CMK (cell line): ENCODE data around the gene GOLGA6A.
"Not testable (repeated sequence)": the region's sequence is repeated elsewhere in the genome, so short reads cannot be mapped to it uniquely, and the experiment has no call there.

Experiments
- DNase-seq: peaks from one replicate; pipeline ENCODE4 v3.0.0-alpha.2; 2010; ENCODE audit warnings: low read depth

GOLGA6A gene

GRCh38 chr15:74108111-74108510 lies 25.8 kb upstream of the GOLGA6A start:
- no peak for DNase-seq

- DNase-seq: peak; percentile 78
Measured at GRCh38 chr15:74099963-74100733, 17.8 kb upstream of the GOLGA6A start.

GRCh38 chr15:74096753-74097474 lies 14.6 kb upstream of the GOLGA6A start:
- DNase-seq: not testable (repeated sequence)

GRCh38 chr15:74095610-74096009 lies 13.3 kb upstream of the GOLGA6A start:
- not testable (repeated sequence) for DNase-seq

- DNase-seq: not testable (repeated sequence)
Measured at GRCh38 chr15:74094567-74094966, 12.2 kb upstream of the GOLGA6A start.

GRCh38 chr15:74075781-74076180 lies 6.6 kb downstream of the GOLGA6A start:
- DNase-seq: not testable (repeated sequence)

GRCh38 chr15:74072614-74073337 lies 9.6 kb downstream of the GOLGA6A start:
- DNase-seq: not testable (repeated sequence)

GRCh38 chr15:74072132-74072531 lies 10.2 kb downstream of the GOLGA6A start:
- not testable (repeated sequence) for DNase-seq

GRCh38 chr15:74071645-74072044 lies 10.7 kb downstream of the GOLGA6A start:
- DNase-seq: not testable (repeated sequence)

GRCh38 chr15:74065684-74066411 lies 16.5 kb downstream of the GOLGA6A start:
- not testable (repeated sequence) for DNase-seq

- DNase-seq: not testable (repeated sequence)
Measured at GRCh38 chr15:74064822-74065221, 17.5 kb downstream of the GOLGA6A start.

- DNase-seq: not testable (repeated sequence)
Measured at GRCh38 chr15:74064183-74064582, 18.2 kb downstream of the GOLGA6A start.

- not testable (repeated sequence) for DNase-seq
Measured at GRCh38 chr15:74063425-74064146, 18.8 kb downstream of the GOLGA6A start.

GRCh38 chr15:74062671-74063070 lies 19.7 kb downstream of the GOLGA6A start:
- no peak for DNase-seq

GRCh38 chr15:74062236-74062635 lies 20.1 kb downstream of the GOLGA6A start:
- DNase-seq: no peak

GRCh38 chr15:74060251-74060650 lies 22.1 kb downstream of the GOLGA6A start:
- DNase-seq: no peak

GRCh38 chr15:74059050-74059833 lies 23.1 kb downstream of the GOLGA6A start:
- not testable (repeated sequence) for DNase-seq

GRCh38 chr15:74056330-74056729 lies 26.0 kb downstream of the GOLGA6A start:
- DNase-seq: not testable (repeated sequence)

GRCh38 chr15:74055804-74056203 lies 26.5 kb downstream of the GOLGA6A start:
- DNase-seq: no peak

- peak; percentile 66 for DNase-seq
Measured at GRCh38 chr15:74053941-74054529, 28.3 kb downstream of the GOLGA6A start.
